ENCODE measurements around the gene RERE.
A peak's percentile ranks its signal among the peaks of the same experiment; 100 is the strongest.
"Not testable (repeated sequence)": the region's sequence is repeated elsewhere in the genome, so short reads cannot be mapped to it uniquely, and the experiment has no call there.

RERE gene

DNA sequence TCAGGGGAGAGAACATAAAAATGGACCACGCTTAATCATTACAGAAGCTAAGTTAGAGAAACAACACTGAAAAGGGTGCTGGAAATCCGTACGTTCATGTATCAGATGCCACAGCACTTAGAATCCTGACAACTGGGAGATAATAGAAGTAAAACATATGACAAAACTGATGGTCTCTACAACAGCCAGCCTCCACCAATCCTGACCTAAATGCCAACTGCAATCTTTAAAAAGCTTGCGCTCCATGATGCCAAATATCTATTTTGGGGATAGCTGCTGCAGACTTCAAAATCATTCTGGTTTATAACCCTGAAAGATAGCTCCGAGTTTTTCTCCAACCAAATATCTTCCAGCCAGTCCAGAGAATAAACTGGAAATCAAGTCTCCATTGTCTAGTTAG lies 178.3 kb downstream of the RERE start:
- no peak for DNase-seq
- no peak for ATAC-seq

DNA sequence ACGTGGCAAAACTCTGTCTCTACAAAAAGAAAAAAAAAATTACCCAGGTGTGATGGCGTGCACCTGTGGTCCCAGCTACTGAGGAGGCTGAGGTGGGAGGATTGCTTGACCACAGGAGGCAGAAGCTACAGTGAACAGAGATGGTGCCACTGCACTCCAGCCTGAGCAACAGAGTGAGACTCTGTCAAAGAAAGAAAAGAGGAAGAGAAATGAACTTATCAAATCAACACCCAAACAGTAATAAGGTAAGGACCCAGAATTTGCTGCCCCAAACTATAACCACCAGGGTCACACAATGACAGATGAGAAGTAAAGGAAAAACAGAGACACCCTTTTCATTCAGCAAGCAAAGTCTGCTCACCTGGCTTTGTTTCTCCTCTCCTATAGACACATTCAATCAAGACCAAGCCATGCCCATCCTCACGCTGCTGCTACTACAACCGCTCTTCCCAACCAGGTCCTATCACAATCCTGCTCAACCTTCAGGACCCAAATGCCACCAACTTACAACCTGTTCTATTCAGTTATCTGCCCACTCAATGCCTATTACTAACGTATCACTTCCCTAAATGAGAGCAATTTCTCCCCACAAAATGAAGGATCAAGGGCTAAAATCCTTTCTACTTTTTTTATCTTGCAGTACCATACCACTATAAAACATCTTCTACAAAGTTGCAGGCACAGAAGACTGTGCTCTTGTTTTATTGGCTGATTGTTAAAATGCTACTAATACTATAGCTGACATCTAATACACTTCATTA lies 183.5 kb downstream of the RERE start:
- DNase-seq, result no peak
- ATAC-seq, result no peak

DNA sequence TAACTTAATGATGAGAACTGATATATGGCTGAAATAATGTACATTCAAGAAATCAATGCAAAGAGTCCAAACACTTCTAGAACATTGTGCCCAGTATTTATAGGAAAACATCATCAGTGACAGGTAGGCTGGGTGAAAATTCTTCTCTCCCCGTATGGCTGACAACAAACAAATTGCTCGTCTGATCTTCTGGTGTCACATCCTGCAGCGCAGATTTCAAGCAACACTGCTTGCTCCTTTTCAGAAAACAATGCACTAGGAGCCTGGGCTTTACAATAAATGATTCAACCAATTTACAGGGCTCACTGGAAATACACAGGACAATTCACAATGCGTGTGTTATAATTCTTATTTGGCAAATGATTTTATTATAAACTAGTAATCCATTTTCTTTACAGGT lies 185.3 kb downstream of the RERE start:
- DNase-seq (no peak), ATAC-seq (no peak)

DNA sequence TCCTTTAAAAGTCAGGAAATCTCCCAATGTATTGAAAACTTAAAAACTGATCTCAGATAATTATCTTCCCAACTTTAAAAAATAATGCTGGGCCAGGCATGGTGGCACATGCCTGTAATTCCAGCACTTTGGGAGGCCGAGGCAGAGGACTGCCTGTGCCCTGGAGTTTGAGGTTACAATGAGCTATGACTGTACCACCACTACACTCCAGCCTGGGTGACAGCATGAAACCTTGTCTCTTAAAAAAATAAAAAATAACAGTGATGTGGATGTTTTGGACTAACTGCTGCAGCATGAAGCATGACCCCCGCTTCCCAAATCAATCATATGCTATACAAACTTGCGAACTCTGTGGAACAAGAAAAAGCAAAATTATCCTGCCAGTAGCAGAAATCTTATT lies 186.3 kb downstream of the RERE start:
- no peak for DNase-seq
- ATAC-seq, result no peak

DNA sequence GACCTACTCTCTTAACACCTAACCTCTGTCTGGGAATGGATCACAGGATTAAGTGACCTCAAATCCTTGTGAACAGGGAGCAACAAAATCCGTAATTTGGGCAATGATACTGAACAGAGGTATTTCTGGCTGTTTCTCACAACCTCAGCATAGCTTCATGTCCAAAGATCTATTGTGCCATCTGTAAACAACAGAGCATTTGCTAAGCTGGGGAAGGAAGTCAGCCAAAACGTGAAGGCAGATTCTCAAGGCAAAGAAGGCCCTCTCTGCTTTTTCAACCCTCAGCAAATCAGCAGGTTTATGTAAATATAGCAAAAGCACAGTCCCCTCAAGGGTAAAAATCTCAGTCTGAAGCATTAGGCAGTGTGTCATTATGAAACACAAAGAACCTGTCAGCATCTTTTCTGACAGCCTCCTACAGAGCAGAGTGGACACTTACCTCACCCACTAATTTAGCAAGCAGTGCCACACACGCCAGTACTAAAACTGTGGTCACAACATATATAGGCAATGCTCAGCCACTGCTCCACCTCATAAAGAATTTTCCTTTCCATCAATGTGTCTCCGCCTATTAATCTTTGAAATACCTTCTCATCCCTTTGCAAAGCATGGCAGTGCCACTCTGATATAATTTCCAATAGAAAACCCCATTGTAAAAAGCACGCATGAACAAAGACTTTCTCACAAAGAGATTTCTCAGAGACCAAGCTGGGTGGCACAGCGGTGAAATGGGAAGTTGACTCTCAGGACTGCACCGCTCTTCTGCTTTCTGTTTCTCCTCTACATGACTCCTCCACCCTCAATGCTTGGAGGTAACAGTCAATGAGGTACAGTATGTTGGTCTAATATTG lies 188.0 kb downstream of the RERE start:
- no peak for DNase-seq
- peak; percentile 79 for ATAC-seq

DNA sequence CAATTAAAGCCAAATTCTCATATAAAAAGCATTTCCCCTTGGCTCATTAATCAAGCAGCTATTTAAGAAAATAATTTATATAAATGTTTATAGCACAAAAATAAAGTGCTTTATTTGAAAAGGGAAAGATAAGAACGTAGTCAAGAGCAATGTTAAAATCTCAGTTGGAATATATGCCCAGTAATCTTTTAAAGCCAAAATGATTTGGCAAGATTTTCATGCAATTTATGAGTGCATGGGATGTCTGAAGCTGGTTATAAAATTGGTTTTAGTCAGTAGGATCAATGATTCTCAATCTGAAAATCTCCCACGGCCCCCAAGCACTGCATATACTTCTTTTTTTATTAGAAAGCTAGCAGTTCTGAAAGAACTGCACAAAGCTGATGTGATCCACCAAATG lies 188.8 kb downstream of the RERE start:
- DNase-seq (no peak), ATAC-seq (no peak)

DNA sequence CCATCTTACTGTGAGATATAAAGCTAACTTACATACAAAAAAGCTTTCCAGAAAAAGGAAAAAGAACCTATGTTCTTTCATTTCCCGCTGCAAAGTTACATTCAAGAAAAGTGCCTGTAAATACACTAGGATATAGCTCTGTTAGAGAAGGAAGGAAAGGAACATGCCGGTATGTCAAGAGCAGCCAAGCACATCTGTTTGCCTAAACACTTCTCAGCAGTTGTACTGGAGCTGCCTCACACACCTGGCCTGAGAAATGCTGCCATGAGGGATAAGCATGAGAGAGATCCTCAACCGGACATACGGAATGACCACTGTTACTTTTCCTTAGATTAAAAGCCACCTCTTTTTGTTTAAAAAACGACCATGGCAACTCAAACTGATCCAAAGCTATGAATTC lies 189.7 kb downstream of the RERE start:
- no peak for ATAC-seq
- DNase-seq, result no peak

DNA sequence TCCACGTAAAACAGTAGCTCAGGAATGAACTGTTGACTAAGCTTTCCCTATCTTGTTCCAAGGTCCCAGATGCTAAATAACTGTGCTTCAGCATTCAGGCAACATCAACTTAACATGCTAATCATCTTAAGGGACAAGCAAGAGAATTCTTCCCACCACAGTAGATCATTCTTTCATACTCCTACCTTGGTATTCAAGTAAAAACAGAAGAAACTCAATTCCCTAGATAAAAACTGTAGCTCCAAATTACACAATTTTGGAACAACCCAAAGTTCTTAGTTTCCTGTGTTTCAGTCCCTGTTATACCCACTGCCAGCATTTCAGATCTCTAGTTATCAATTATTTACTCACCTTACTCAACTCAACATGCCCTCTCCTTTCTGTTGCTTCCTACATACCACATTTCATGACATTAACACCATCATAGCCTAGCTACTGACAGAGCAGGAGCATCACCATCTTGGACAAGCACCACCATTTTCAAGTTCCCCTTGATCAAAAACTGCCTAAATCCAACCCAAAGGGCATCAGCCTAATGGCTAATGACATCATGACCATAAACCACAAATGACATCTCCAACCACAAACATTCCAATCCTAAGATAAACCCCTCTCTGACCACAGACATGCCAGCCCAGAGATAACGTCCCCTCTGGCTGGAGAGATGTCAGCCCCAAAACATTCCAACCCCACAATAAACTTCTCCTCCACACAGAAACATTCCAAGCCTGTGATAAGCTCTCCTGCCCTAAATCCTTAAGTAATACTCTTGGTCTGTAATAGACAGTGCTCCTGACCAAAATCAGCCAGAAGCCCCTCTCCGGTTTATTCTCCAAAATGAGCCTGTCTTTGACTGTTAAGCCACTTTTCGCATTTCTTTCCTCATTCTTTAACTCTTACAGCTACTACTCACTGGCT lies 191.2 kb downstream of the RERE start:
- DNase-seq, result no peak

DNA sequence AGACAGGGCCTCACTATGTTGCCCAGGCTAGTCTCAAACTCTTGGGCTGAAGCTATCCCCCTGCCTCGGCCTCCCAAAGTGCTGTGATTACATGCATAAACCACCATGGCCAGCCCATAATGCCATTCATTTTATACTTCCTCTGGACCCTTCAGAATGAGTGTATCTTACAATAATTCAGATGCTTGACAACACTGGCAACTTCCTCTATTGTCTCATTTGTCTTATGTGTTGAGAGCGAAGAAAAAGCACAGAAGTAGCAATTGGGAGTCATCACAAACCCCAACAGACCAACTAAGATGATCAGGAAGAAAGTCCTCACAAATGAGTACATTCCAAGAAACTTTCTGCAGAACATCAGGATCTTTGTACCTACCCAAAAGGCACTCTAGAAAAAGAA lies 191.9 kb downstream of the RERE start:
- ATAC-seq (no peak), DNase-seq (no peak)

More for the DNA sequence above, 191.2 kb downstream of the RERE start:
- no peak for ATAC-seq

DNA sequence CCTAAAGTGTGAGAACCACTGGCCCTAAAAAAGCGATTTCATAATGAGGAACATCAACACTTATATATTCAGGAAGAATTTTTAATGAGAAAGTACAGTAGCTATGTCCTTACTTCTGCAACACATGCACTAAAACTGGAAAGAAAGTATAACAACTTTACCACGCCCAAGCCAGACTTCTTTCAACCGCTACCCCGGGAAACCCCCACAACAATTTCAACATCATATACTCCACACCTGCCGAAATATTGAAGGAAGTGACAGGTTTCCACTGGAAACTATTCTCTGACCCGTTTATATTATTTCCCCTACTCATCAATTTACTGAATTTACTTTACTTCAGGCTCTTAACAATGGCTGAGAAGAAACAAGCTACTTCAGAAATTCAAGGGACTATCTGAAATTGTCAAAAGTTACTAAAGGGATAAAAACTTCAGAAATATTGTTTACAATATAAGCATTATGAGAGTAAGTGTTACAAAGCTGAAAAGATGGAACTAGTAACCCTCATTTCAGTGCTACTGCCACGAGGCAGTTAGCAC lies 193.7 kb downstream of the RERE start:
- peak; percentile 75 for ATAC-seq
- DNase-seq, result not testable (repeated sequence)

DNA sequence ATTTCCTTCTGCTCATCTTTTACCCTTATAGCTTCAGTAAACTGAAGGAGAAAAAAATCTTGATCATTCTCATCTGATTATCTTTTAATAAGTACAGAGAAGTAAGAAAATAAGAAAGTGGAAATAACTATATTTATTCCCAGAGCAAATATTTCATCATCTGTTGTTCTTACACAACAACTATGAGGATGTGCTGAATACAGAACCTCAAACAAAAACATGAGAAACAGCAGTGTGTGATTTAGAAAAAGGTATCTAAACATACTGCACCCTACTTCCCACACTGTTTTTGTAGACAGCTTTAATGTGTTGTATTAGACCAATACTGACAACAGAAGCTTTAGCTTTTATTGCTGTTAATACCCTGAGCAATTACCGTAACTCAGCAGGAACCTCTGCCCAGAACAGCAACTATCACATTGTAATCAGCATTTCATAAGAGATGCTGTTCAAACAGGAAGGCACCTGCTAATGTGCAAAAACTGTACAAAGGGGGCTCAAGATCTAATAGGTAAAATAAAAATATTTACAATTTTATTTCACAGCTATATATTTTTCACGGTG lies 195.6 kb downstream of the RERE start:
- DNase-seq, ATAC-seq: not testable (repeated sequence)

DNA sequence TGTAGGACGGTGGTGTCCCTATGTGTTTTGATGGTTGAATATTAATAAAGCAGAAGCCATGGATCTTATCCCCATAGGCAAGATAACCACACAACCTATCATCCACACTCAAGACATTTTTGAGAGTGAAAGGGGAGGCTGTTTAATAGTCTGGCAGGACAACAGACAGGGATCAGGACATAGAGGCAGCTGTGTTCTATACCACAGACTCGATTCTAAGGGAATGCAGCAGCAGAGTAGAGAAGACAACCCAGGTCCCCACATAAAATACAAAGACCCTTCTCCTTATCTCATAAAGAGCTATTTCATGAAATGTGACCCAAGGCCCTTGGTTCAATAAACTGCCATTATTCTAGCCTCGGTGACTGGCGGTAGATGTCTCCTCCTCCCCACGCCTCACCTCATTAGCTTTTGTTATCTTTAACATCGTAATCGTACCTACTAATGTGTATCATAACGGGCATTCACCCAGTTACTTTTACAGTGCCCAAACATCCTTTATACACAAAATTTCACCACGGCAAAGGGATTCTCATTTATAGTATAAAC lies 196.3 kb downstream of the RERE start:
- DNase-seq, ATAC-seq: not testable (repeated sequence)

DNA sequence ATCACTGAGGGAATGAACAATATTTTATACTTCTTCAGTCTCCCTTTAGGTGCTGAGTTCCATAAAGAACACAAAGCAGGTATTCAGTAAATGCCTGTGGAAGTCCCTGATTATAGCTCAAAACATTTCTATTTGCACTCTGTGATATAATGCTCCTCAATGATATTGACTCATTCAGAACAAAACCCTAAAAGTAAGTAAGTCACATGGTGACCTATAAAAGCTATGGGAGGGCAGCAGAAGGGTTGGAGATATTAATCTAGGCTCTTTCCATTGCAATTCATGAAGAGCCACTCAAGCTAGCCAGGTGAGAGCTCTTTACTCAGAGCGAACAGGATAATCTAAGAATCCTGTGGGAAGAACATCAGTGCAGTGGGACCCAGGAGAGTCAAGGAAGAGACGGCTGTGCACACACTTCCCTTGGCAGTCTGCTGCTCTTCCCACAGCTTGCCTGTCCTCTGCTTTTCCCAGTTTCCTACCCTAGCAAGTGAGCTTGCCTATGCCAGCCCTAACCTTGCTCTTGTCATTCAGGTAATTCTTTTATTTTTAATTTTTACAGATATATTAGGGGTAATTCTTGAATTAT lies 197.4 kb downstream of the RERE start:
- DNase-seq, ATAC-seq: not testable (repeated sequence)

DNA sequence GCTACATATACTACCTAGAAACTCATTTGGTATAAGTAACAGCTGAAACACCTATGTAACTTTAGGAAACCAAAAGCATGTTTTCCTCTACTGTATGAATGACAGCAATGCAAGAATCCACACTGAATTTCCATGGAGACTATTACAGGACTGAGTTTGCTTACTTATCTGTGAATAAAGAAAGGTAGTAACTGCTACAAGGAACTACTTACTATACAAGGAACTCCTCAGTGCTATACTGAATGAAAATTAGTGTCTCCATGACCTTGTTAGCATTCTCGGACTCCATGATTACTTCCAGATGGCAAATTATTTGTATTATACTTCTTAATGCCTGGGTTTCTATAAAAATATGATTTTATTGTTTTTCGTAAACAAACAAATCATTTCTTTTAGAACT lies 198.0 kb downstream of the RERE start:
- not testable (repeated sequence) for DNase-seq, ATAC-seq

DNA sequence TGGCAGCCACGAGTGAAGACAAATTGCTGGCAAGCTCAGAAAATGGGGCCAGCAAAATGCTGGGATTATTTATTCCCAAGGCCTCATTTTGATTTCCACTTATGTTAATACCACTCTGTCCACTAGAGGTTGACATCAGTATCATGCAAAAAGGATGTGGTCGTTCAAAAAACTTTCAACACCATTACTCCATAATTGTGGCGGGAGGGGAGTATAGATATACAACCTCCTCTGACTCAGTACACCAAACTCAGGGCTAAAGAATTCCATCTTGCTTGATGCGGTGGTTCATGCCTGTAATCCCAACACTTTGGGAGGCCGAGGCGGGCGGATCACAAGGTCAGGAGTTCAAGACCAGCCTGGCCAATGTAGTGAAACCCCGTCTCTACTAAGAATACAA lies 200.6 kb downstream of the RERE start:
- not testable (repeated sequence) for DNase-seq
- peak; percentile 43 for ATAC-seq

DNA sequence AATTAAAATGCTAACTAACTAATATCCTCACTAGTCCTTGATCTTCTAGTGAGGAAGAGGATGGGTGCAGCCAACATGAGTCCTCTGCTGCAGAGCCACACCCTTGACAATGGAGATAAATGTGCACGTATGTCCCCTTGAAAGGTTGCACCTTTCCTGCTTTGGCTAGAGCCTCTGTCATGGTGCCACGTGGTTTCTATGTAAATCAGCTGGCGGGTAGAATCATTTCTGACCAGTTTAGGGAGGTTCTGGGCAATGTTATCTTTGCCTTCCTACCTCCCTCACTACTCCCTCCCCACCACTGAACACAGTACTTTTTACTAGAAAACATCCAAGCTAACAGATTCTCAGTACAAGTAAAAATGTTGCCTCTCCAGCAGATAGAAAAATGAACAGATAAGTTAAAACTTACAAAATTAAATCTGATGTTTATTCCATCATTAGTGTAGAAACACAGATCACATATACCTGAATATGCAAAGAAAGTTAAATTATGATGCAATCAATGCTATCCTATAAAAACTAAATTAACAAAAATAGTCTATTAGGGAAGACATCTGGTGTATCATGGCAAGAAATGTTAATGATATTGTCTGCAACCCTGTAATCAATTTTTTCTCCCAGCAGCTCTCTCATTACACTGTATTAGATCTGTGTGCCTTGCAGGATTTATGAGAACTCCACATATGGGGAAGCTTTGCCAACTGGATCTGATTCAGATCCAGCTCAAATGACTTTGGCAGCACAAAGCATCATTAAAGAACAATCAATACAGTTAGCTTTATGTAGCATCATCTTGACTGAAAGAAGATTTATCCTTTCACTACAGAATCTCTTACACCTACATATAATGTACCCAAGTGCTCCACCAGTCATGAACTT lies 205.6 kb downstream of the RERE start:
- DNase-seq, ATAC-seq: not testable (repeated sequence)

DNA sequence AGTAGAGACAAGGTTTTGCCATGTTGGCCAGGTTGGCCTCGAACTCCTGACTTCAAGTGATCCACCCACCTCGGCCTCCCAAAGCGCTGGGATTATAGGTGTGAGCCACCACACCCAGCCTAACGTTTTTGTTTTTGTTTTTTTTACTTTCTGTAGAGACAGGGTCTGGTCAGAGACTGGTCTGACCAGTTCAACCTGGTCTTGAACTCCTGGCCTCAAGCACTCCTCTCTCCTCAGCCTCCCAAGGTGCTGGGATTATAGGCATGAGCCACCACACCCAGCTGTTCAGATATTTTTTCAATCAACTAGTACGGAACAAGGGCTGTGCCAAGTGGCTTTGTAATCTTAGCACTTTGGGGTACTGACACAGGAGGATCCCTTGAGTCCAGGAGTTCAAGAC lies 209.5 kb downstream of the RERE start:
- ATAC-seq, result no peak
- DNase-seq, result no peak

DNA sequence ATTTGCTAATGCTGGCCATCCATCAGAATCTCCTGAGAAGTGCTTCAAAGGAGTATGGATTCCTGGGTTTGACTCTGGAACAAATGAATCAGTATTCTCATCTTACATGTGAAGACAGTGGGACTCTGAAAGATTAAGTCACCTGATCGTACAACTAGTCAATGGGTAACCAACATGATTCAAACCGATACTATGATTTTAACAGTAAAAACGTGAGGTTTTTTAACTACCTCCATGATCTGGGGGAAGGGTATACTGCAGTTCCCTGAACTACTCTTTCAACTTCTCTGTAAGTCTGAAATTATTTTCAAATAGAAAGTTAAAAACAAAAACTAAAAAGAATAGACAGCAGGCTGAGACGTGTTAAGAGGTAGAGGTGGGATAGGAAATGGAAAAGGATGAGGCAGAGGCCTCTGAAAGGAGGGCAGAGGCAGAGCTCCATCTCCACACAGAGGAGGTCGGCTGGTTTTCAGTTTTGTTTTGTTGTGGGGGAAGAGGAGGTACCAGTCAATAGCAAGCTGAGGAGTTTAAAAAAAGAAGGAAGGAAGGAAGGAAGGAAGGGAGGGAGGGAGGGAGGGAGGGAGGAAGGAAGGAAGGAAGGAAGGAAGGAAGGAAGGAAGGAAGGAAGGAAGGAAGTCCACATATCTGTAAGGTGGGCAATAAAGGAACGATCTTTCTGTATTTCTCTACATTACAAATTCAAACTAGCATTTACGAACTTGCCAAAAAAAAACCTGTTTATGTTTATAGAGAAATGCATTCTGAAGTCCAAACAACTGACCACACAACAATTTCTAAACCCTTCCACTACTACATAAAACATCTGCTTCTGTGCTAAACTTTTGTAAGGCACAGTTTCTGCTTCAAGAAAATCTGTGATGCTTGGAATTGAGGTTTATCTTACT lies 213.1 kb downstream of the RERE start:
- DNase-seq, result peak; percentile 36

DNA sequence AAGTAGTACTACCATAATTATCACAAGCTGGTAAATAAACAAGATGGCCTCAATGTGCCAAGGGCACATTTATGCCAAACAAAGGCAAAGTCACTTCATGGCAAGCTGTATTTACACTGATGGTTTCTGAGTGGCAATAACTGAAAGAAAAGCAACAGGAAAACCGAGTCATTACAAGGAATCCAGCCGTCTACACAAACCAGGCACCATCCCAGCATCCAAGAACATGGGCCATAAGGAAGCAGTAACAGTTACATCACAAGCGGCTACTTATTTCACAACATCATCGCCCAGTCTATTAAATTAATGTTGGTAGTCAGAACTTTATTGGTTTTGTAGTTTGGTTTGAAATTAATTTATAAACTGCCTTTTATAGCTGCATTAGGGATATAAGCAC lies 214.2 kb downstream of the RERE start:
- ATAC-seq, result no peak
- no peak for DNase-seq

More for the DNA sequence above, 213.1 kb downstream of the RERE start:
- peak; percentile 88 for ATAC-seq

Data from stimulated activated naive CD8-positive, alpha-beta T cell treated with anti-CD3 and anti-CD28 coated beads, Interleukin-15, Interleukin-2, amounts not matched to agents 100 U/mL and 50 U/mL, for 24 hours (primary cell).